ENCODE results near the gene TBX10.

DNA sequence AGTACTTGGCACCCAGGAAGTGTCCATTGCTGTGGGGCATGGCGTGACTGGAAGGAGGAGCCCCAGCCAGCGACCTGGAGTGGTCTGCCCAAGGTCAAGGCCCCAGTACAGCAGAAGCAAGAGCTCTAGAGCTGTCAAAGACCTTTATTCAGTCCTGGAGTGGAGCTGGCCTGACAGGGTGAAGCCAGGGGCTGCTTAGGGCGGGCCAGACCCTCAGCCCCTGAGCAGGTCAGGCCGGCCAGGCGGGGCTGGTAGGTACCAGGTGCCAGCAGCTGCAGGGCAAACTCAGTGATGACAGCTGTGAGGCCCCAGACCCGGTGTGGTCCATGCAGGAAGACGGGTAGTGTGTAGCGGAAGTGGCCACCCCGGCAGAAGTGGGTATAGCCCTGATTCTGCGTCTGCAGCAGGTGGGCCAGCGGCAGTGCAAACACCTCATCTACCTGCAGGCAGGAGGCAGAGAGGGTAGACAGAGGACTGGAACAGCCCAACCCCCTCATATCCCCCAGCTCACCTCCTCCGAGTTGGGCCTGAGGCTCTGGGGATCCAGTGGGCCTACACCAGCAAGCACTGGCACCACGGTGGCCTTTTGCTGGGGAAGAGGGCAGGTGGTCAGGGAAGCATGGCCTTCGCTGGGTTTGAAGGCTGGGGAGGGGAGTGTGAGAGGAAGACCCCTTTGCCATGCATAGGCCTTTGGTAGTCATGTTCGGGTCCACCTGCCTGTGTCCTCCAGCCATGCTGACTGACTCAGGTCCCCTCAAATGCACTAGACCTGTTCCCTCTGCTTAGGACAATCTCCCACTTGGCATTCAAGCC, 11.5 kb downstream of the TBX10 start:
- TF ChIP-seq, protein P1, sequence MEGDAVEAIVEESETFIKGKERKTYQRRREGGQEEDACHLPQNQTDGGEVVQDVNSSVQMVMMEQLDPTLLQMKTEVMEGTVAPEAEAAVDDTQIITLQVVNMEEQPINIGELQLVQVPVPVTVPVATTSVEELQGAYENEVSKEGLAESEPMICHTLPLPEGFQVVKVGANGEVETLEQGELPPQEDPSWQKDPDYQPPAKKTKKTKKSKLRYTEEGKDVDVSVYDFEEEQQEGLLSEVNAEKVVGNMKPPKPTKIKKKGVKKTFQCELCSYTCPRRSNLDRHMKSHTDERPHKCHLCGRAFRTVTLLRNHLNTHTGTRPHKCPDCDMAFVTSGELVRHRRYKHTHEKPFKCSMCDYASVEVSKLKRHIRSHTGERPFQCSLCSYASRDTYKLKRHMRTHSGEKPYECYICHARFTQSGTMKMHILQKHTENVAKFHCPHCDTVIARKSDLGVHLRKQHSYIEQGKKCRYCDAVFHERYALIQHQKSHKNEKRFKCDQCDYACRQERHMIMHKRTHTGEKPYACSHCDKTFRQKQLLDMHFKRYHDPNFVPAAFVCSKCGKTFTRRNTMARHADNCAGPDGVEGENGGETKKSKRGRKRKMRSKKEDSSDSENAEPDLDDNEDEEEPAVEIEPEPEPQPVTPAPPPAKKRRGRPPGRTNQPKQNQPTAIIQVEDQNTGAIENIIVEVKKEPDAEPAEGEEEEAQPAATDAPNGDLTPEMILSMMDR (IDR thresholded peaks at IDR 0.05) = no peak
- TF ChIP-seq EP300 (IDR thresholded peaks at IDR 0.05) = no peak
- TF ChIP-seq POLR2A (IDR thresholded peaks at IDR 0.05) = no peak
